CD4-positive, alpha-beta T cell (primary cell): ENCODE data around the gene ZBED2. TPM values are rescaled to one million over a fixed set of nuclear protein-coding genes. Genes with fewer than 3 reads are reported as not detected.

Experiments
- ATAC-seq: fragments of 200-7000 bp; cut with Tn5 transposase; one replicate; pipeline ENCODE4 v1.10.0; 2022; ENCODE audit warnings: mild to moderate bottlenecking; ENCODE audit not compliant: poor library complexity
- CTCF ChIA-PET: fragments of 350-600 bp; sonication (Branson Sonifier 250); formaldehyde crosslinking; loops from one replicate; lab custom pipeline; 2021; ENCODE audit warnings: antibody characterized with exemption, inconsistent platforms; lab: Charles Lee
- POLR2A ChIA-PET: fragments of 350-600 bp; sonication (Branson Sonifier 250); formaldehyde crosslinking; loops from one replicate; lab custom pipeline; 2021; ENCODE audit warnings: antibody characterized with exemption, inconsistent platforms; lab: Charles Lee
- DNase-seq, 14 experiments: peaks; one replicate each; pipeline ENCODE4 v3.0.0-alpha.2; 2013 to 2020; ENCODE audit warnings: mixed read lengths in 2 of 14
- H3K27ac ChIP-seq, 2 donors: one replicate each; pipeline versions ENCODE4 v1.5.1 to v1.7.0; 2013; ENCODE audit warnings: low read length in 2 of 2, low read depth in 1 of 2, mild to moderate bottlenecking in 1 of 2
- H3K27me3 ChIP-seq, 2 experiments: 1 replicate in 1 of 2; 2 replicates in 1 of 2; pipeline versions ENCODE4 v1.6.1 to v1.7.0; 2013; ENCODE audit warnings: low read length in 2 of 2, control low read depth in 1 of 2, mild to moderate bottlenecking in 1 of 2, moderate library complexity in 1 of 2; ENCODE audit not compliant: insufficient read depth in 2 of 2, control insufficient read depth in 1 of 2
- H3K36me3 ChIP-seq: one replicate; pipeline ENCODE4 v1.6.1; 2013; ENCODE audit warnings: low read length, control low read depth; ENCODE audit not compliant: insufficient read depth
- H3K4me1 ChIP-seq: one replicate; pipeline ENCODE4 v1.6.1; 2013; ENCODE audit warnings: low read length, control low read depth; ENCODE audit not compliant: insufficient read depth
- H3K4me3 ChIP-seq: one replicate; pipeline ENCODE4 v1.5.1; 2013; ENCODE audit warnings: mild to moderate bottlenecking, low read length, moderate library complexity
- H3K9me3 ChIP-seq, 2 experiments: 1 replicate in 1 of 2; 2 replicates in 1 of 2; pipeline versions ENCODE4 v1.6.1 to v1.7.0; 2013; ENCODE audit warnings: low read length in 2 of 2, mild to moderate bottlenecking in 2 of 2, control low read depth in 1 of 2, moderate library complexity in 1 of 2; ENCODE audit not compliant: control insufficient read depth in 1 of 2, insufficient read depth in 1 of 2
- H3K27ac Mint-ChIP-seq: one replicate; pipeline ENCODE4 v1.8.0; 2020; ENCODE audit warnings: mixed read lengths
- H3K27me3 Mint-ChIP-seq: one replicate; pipeline ENCODE4 v1.8.0; 2021; ENCODE audit warnings: mixed read lengths
- H3K36me3 Mint-ChIP-seq: one replicate; pipeline ENCODE4 v1.8.0; 2021; ENCODE audit warnings: low read depth, mixed read lengths
- H3K4me1 Mint-ChIP-seq: one replicate; pipeline ENCODE4 v1.8.0; 2021; ENCODE audit warnings: low read depth, mixed read lengths
- H3K4me3 Mint-ChIP-seq: one replicate; pipeline ENCODE4 v1.8.0; 2020; ENCODE audit warnings: mild to moderate bottlenecking, mixed read lengths
- H3K9me3 Mint-ChIP-seq: one replicate; pipeline ENCODE4 v1.8.0; 2020; ENCODE audit warnings: mixed read lengths
- CTCF ChIP-seq: fragments of 200-600 bp; IDR thresholded peaks from one replicate; pipeline ENCODE4 v1.8.0; 2022; ENCODE audit warnings: antibody characterized with exemption, mild to moderate bottlenecking
- intact Hi-C, 2 experiments: fragments of 100-400 bp; cut with DNase I in 1 of 2; cut with micrococcal nuclease in 1 of 2; formaldehyde crosslinking; loops; one replicate each; pipeline versions ENCODE4 v1.15.1 to v1.9.0; 2023 to 2025; cut with DNase I, micrococcal nuclease
- total RNA-seq, 174 experiments: library from RNA in 2 of 174; stranded (reverse) in 2 of 174; gene quantifications; one replicate each; pipeline ENCODE4 v1.2.3 and lab custom pipeline; 2021 to 2026

ZBED2 gene
- total RNA-seq, 2 experiments from 2014 or later = 0.11 TPM; not detected in 1

DNA sequence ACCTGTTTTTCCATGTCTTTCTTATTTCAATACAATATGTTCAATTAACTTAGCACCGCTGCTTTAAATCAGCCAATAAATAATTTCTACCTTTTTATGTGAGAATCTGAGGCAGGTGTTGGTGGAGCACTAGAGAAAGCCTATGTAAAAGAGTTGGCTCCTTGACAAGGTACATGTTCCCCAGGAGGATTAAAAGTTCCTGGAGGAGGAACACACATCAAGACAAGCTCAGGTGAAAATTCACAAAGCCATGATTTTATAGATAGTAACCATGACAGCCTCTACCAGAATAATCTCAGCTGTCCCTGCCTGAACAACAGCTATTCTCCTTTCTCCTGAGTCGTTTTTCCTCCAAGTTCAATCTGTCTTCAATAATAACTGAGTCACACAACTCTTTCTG is 3.4 kb upstream of the ZBED2 start:
- H3K9me3 Mint-ChIP-seq = no peaks in the 10 kb centered on the region
- Histone ChIP-seq H3K27ac (no peak overlapping the region), H3K4me3 (no peak overlapping the region), H3K36me3 (peaks cover 67% of the 10 kb centered on the region), H3K9me3 (no peaks in the 10 kb centered on the region), H3K27me3 (no peaks in the 10 kb centered on the region), H3K4me1 (peaks cover 21% of the 10 kb centered on the region)
- H3K36me3 Mint-ChIP-seq = peaks cover 88% of the 10 kb centered on the region
- POLR2A ChIA-PET = no interaction called here
- no peak for ATAC-seq
- H3K27ac Mint-ChIP-seq = peak overlapping the region; percentile 58
- no peak overlapping the region for H3K4me3 Mint-ChIP-seq
- TF ChIP-seq CTCF = no peak
- peaks cover 55% of the 10 kb centered on the region for H3K4me1 Mint-ChIP-seq
- DNase-seq = no peak
- CTCF ChIA-PET = interaction anchor here (1.5 to 3.4 kb wide), 3 partner anchors 13 to 20 kb away, joined by 5 to 19 read pairs (median 5); no protein-coding TSS in a partner anchor
- intact Hi-C loops = no loop called here
- H3K27me3 Mint-ChIP-seq = no peaks in the 10 kb centered on the region

- no peak overlapping the region for H3K4me3 ChIP-seq
- no peak for ATAC-seq
- H3K9me3 ChIP-seq = no peaks in the 10 kb centered on the region
- ChIA-PET POLR2A (no interaction called here), CTCF (interaction anchor here (3.4 kb wide), 1 partner anchor 18 kb away, joined by 19 read pairs; no protein-coding TSS in a partner anchor)
- Mint-ChIP-seq H3K4me3 (no peak overlapping the region), H3K36me3 (peaks cover 88% of the 10 kb centered on the region), H3K9me3 (no peaks in the 10 kb centered on the region), H3K27me3 (no peaks in the 10 kb centered on the region), H3K27ac (peak overlapping the region; percentile 58), H3K4me1 (peaks cover 55% of the 10 kb centered on the region)
- no peak overlapping the region for H3K27ac ChIP-seq
- intact Hi-C loops = no loop called here
- peaks cover 23% of the 10 kb centered on the region for H3K4me1 ChIP-seq
- peaks cover 71% of the 10 kb centered on the region for H3K36me3 ChIP-seq
- no peak for DNase-seq
- TF ChIP-seq CTCF = no peak
- H3K27me3 ChIP-seq = no peaks in the 10 kb centered on the region
These were observed 3.0 kb upstream of the ZBED2 start for GRCh38 chr3:111598139-111598538.

DNA sequence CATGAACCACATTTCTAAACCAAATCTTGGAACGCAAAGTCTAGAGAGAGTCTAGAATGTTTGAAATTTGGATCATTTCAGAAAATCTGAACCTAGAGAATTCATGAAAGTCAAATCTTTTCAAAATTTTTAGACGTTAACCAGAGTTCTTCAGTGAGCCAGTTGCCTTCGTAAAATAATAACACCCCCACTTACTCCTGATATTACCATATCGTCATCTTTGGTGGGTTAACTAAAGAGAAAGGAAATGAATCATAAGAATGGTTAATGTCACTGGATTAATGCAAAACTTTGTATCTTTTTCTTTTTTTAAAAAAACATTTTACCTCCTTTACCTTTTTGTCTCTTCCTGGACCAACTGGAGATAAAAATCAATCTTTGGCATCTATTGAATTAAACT is 1.2 kb upstream of the ZBED2 start:
- intact Hi-C loops = no loop called here
- peaks cover 59% of the 10 kb centered on the region for H3K4me1 Mint-ChIP-seq
- Histone ChIP-seq H3K36me3 (peaks cover 65% of the 10 kb centered on the region), H3K27ac (no peak overlapping the region), H3K27me3 (no peaks in the 10 kb centered on the region), H3K4me1 (peaks cover 20% of the 10 kb centered on the region), H3K9me3 (no peaks in the 10 kb centered on the region), H3K4me3 (no peak overlapping the region)
- POLR2A ChIA-PET = no interaction called here
- H3K9me3 Mint-ChIP-seq = no peaks in the 10 kb centered on the region
- peaks cover 88% of the 10 kb centered on the region for H3K36me3 Mint-ChIP-seq
- CTCF ChIA-PET = no interaction called here
- H3K27ac Mint-ChIP-seq = peak overlapping the region; percentile 57
- H3K4me3 Mint-ChIP-seq = no peak overlapping the region
- TF ChIP-seq CTCF = no peak
- H3K27me3 Mint-ChIP-seq = no peaks in the 10 kb centered on the region
- ATAC-seq (no peak), DNase-seq (no peak)
